ENCODE data around the gene CERCAM. TPM values are rescaled to one million over a fixed set of nuclear protein-coding genes. Genes with fewer than 3 reads are reported as not detected.

Gene CERCAM
- total and polyA plus RNA-seq, 2 of the 13 experiments (the other 11 are each of a cell fraction or from before 2014, with no cell fraction given), result 9.0 to 17.1 TPM

GRCh38 chr9:128454991-128455390 lies 34.3 kb downstream of the CERCAM start (continued):
- TF ChIP-seq PAWR (CRISPR knock-in tag; IDR thresholded peaks at IDR 0.05; ENCODE audit: borderline replicate concordance), result no peak
- peak; percentile 9; the same call in 1 of the 2 replicates for TF ChIP-seq NFYB (CRISPR knock-in tag; IDR thresholded peaks at IDR 0.05)
- no peak for TF ChIP-seq AGO1 (IDR thresholded peaks at IDR 0.05; ENCODE audit: low read depth, low read length, poor library complexity, severe bottlenecking)
- TF ChIP-seq TAF15 (IDR thresholded peaks at IDR 0.05; ENCODE audit: low read depth, low read length, poor library complexity, severe bottlenecking), result no peak
- TF ChIP-seq ZNF550 (CRISPR knock-in tag; IDR thresholded peaks at IDR 0.05; ENCODE audit: borderline replicate concordance), result no peak
- no peak for TF ChIP-seq ARID3A (IDR thresholded peaks at IDR 0.05; ENCODE audit: low read depth, low read length)
- no peak for TF ChIP-seq ZNF281 (CRISPR knock-in tag; IDR thresholded peaks at IDR 0.05; ENCODE audit: borderline replicate concordance)
- no peak for TF ChIP-seq GLI4 (CRISPR knock-in tag; IDR thresholded peaks at IDR 0.05; ENCODE audit: borderline replicate concordance)
- peak; percentile 63 for TF ChIP-seq YY1 (IDR thresholded peaks at IDR 0.05; ENCODE audit: insufficient read depth, insufficient replicate concordance, low read depth, low read length)
- TF ChIP-seq ZSCAN9 (CRISPR knock-in tag; IDR thresholded peaks at IDR 0.05; ENCODE audit: borderline replicate concordance), result no peak
- TF ChIP-seq ZBTB2 (CRISPR knock-in tag; IDR thresholded peaks at IDR 0.05; ENCODE audit: low read depth), result no peak

Measured in HepG2 (cell line).